GM06990 (cell line): ENCODE data around the gene JSRP1.

Experiments used
- DNase-seq: peaks from one replicate; pipeline ENCODE4 v3.0.0-alpha.2; 2011; ENCODE audit not compliant: insufficient read length; ENCODE audit errors: extremely low read depth
- H3K27me3 ChIP-seq: replicated peaks from 2 replicates; pipeline ENCODE4 v1.6.0; 2011; ENCODE audit warnings: low read length; ENCODE audit not compliant: control insufficient read depth, insufficient read depth
- H3K36me3 ChIP-seq: 2 replicates; pipeline ENCODE4 v1.5.1; 2011; ENCODE audit warnings: low read length; ENCODE audit not compliant: control insufficient read depth, insufficient read depth
- H3K4me3 ChIP-seq: replicated peaks from 2 replicates; pipeline ENCODE4 v1.5.1; 2011; ENCODE audit warnings: low read depth, mild to moderate bottlenecking, control low read depth, low read length
- CTCF ChIP-seq: IDR thresholded peaks from 2 replicates; pipeline ENCODE4 v1.5.1; 2011; ENCODE audit warnings: low read length, control low read depth, mild to moderate bottlenecking, inconsistent platforms; ENCODE audit not compliant: insufficient read depth, poor library complexity, severe bottlenecking

The JSRP1 gene

GRCh38 chr19:2252055-2252796 lies 4.0 kb downstream of the JSRP1 start:
- no peak for DNase-seq
- Histone ChIP-seq H3K36me3 (peaks cover 6% of the 10 kb centered on the region), H3K4me3 (no peak overlapping the region), H3K27me3 (no peaks in the 10 kb centered on the region; the same call in 1 of the 2 replicates)
- TF ChIP-seq CTCF = no peak

GRCh38 chr19:2251106-2252054 lies 4.8 kb downstream of the JSRP1 start:
- Histone ChIP-seq H3K4me3 (no peak overlapping the region), H3K27me3 (no peaks in the 10 kb centered on the region; the same call in 1 of the 2 replicates), H3K36me3 (peaks cover 11% of the 10 kb centered on the region)
- no peak for DNase-seq
- TF ChIP-seq CTCF = no peak

GRCh38 chr19:2250766-2251105 lies 5.5 kb downstream of the JSRP1 start:
- TF ChIP-seq CTCF = no peak
- Histone ChIP-seq H3K36me3 (peaks cover 17% of the 10 kb centered on the region), H3K27me3 (no peaks in the 10 kb centered on the region; the same call in 1 of the 2 replicates), H3K4me3 (no peak overlapping the region)
- DNase-seq = no peak

GRCh38 chr19:2249880-2250765 lies 6.1 kb downstream of the JSRP1 start:
- H3K36me3 ChIP-seq = peaks cover 23% of the 10 kb centered on the region
- H3K4me3 ChIP-seq = no peak overlapping the region
- no peak for TF ChIP-seq CTCF
- H3K27me3 ChIP-seq = no peaks in the 10 kb centered on the region; the same call in 1 of the 2 replicates
- DNase-seq = no peak
